Activated naive CD8-positive, alpha-beta T cell treated with anti-CD3 and anti-CD28 coated beads, Interleukin-2, amount 10 ng/mL, durations not matched to agents 7 days and 5 days (primary cell): ENCODE results near the gene MSL2. TPM values are rescaled to one million over a fixed set of nuclear protein-coding genes. Genes with fewer than 3 reads are reported as not detected.
A peak's percentile ranks its signal among the peaks of the same experiment; 100 is the strongest.
"Not testable (repeated sequence)": the region's sequence is repeated elsewhere in the genome, so short reads cannot be mapped to it uniquely, and the experiment has no call there.

Source experiments
- ATAC-seq: fragments of 150-1000 bp; cut with Tn5 transposase; one replicate; pipeline ENCODE4 v1.10.0; 2021; ENCODE audit warnings: low read depth, moderate library complexity
- POLR2A ChIA-PET: fragments of 350-600 bp; sonication (Branson Sonifier 250); formaldehyde crosslinking; loops from one replicate; lab custom pipeline; 2021; ENCODE audit warnings: antibody characterized with exemption; lab: Charles Lee
- DNase-seq: peaks from one replicate; pipeline ENCODE4 v3.0.0; 2021
- H3K27ac Mint-ChIP-seq: one replicate; pipeline ENCODE4 v1.8.0; 2022; ENCODE audit warnings: mild to moderate bottlenecking, mixed read lengths
- H3K27me3 Mint-ChIP-seq: one replicate; pipeline ENCODE4 v1.8.0; 2022; ENCODE audit warnings: mild to moderate bottlenecking, moderate library complexity, mixed read lengths
- H3K36me3 Mint-ChIP-seq: one replicate; pipeline ENCODE4 v1.8.0; 2021; ENCODE audit warnings: mild to moderate bottlenecking, mixed read lengths
- H3K4me1 Mint-ChIP-seq: one replicate; pipeline ENCODE4 v1.8.0; 2021; ENCODE audit warnings: mixed read lengths
- H3K4me3 Mint-ChIP-seq: one replicate; pipeline ENCODE4 v1.8.0; 2022; ENCODE audit warnings: mild to moderate bottlenecking, moderate library complexity, mixed read lengths
- H3K9me3 Mint-ChIP-seq: one replicate; pipeline ENCODE4 v1.8.0; 2021; ENCODE audit warnings: mixed read lengths
- total RNA-seq, 2 experiments: library from RNA; stranded (reverse); gene quantifications; one replicate each; pipeline ENCODE4 v1.2.3, GENCODE V29; 2021

MSL2 gene, protein sequence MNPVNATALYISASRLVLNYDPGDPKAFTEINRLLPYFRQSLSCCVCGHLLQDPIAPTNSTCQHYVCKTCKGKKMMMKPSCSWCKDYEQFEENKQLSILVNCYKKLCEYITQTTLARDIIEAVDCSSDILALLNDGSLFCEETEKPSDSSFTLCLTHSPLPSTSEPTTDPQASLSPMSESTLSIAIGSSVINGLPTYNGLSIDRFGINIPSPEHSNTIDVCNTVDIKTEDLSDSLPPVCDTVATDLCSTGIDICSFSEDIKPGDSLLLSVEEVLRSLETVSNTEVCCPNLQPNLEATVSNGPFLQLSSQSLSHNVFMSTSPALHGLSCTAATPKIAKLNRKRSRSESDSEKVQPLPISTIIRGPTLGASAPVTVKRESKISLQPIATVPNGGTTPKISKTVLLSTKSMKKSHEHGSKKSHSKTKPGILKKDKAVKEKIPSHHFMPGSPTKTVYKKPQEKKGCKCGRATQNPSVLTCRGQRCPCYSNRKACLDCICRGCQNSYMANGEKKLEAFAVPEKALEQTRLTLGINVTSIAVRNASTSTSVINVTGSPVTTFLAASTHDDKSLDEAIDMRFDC
- total RNA-seq: 10 to 100 TPM; 71.4 to 71.5 TPM

DNA sequence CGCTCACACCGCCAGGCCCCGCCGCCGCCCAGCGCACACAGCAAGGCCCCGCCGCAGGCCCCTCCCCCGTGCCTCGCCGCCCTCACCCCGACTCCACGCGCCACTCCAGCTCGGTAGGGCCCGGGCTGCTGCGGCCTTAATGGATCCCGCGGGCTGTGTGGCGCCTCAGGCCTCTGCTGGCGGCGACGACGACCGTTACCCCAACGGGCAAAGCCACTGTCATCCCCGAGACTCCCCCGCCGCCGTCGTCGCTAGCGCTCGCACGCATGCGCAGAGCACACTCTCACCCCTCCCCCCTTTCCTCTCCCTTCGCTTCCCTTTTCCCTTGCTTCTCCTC is at the start of gene MSL2:
MSL2 (minus strand) TSS at position 272 of the 337 bp plus-strand sequence. CDS start 1,222 bp downstream, outside the sequence.
- POLR2A ChIA-PET: interaction anchor here (0.7 to 5.8 kb wide), 11 partner anchors 8 to 665 kb away, joined by 3 to 76 read pairs (median 5); partner anchors contain the start of genes NCK1, PCCB and STAG1
- H3K27me3 Mint-ChIP-seq: no peaks in the 10 kb centered on the region
- peaks cover 25% of the 10 kb centered on the region for H3K36me3 Mint-ChIP-seq
- H3K4me3 Mint-ChIP-seq: peak within 1 kb of the TSS; percentile 97
- H3K9me3 Mint-ChIP-seq: no peaks in the 10 kb centered on the region
- peak; percentile 86 for DNase-seq
- H3K4me1 Mint-ChIP-seq: peaks cover 24% of the 10 kb centered on the region
- H3K27ac Mint-ChIP-seq: peak within 1 kb of the TSS; percentile 96
- peak; percentile 35 for ATAC-seq

GRCh38 chr3:136245691-136246090 is 49.6 kb upstream of the MSL2 start:
- H3K4me1 Mint-ChIP-seq: peaks cover 5% of the 10 kb centered on the region
- POLR2A ChIA-PET: no interaction called here
- DNase-seq: no peak
- no peak overlapping the region for H3K27ac Mint-ChIP-seq
- H3K4me3 Mint-ChIP-seq: no peak overlapping the region
- H3K36me3 Mint-ChIP-seq: peaks cover 1% of the 10 kb centered on the region
- H3K27me3 Mint-ChIP-seq: peaks cover 5% of the 10 kb centered on the region
- ATAC-seq: no peak
- H3K9me3 Mint-ChIP-seq: no peaks in the 10 kb centered on the region

GRCh38 chr3:136239094-136239493 is 43.0 kb upstream of the MSL2 start:
- peaks cover 1% of the 10 kb centered on the region for H3K36me3 Mint-ChIP-seq
- no peak for ATAC-seq

DNA sequence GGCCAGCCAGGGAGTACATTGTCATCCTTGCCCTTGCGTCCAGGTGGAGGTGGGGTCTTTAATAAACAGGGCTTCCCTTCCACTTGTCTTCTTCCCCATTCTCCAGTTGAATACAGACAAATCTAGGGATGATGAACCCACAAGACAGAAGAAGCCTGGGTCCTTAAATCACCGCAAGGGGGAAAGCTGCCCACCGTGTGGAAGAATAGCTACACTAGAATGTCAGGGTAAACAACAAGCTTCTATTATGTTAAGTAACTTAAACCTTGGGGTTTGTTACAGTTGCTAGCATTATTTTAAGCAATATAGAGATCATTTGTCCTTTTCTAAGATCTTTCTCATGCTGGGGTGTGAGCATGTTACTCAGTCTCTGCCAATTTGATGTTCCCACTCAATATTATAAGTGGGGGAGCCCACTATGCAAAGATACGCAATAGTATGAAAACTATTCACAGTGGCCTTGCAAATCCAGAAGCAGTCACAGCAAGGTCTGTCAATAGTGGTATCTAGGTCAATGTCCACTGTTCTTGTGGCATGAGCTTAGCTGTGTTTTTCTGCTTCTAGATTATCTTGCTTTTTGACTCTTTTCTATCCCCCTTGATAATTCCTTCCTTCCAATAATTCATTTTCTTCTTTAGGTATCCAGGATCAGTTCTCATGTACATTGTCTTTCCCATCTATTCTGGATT is 42.0 kb upstream of the MSL2 start:
- ATAC-seq: no peak
- POLR2A ChIA-PET: no interaction called here
- Mint-ChIP-seq H3K4me3 (no peak overlapping the region), H3K4me1 (no peaks in the 10 kb centered on the region), H3K36me3 (peaks cover under 1% of the 10 kb centered on the region), H3K27ac (no peak overlapping the region), H3K27me3 (peaks cover 12% of the 10 kb centered on the region), H3K9me3 (no peaks in the 10 kb centered on the region)
- no peak for DNase-seq

More at GRCh38 chr3:136239094-136239493, 43.0 kb upstream of the MSL2 start:
- Mint-ChIP-seq H3K4me3 (no peak overlapping the region), H3K27me3 (peaks cover 12% of the 10 kb centered on the region), H3K4me1 (no peaks in the 10 kb centered on the region), H3K27ac (no peak overlapping the region), H3K9me3 (no peaks in the 10 kb centered on the region)
- POLR2A ChIA-PET: no interaction called here
- DNase-seq: no peak

- no peak for DNase-seq
- POLR2A ChIA-PET: no interaction called here
Observed at GRCh38 chr3:136237103-136237502, 41.0 kb upstream of the MSL2 start.

GRCh38 chr3:136236109-136236508 is 40.0 kb upstream of the MSL2 start:
- POLR2A ChIA-PET: no interaction called here
- H3K4me1 Mint-ChIP-seq: no peaks in the 10 kb centered on the region
- DNase-seq: no peak

More at GRCh38 chr3:136237103-136237502, 41.0 kb upstream of the MSL2 start:
- Mint-ChIP-seq H3K36me3 (no peaks in the 10 kb centered on the region), H3K4me3 (no peak overlapping the region), H3K4me1 (no peaks in the 10 kb centered on the region), H3K27ac (no peak overlapping the region), H3K27me3 (peaks cover 12% of the 10 kb centered on the region), H3K9me3 (no peaks in the 10 kb centered on the region)
- ATAC-seq: no peak

DNA sequence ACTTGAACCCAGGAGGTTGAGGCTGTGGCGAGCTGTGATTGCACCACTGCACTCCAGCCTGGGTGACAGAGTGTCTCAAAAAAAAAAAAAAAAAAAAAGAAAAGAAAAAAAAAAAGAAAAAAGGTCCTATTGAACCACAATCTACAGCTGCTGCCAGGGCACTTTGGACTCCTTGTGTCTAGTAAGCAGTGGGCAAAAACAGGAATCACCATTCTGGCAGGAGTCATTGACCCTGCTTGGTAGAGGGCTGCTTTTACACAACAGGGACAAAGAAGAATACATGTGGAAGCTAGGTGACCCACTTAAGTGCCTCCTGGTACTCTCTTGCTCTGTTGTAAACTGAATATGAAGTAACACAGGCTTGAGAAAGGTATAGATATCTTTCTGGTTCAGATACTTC is 39.4 kb upstream of the MSL2 start:
- Mint-ChIP-seq H3K4me1 (no peaks in the 10 kb centered on the region), H3K9me3 (no peaks in the 10 kb centered on the region), H3K36me3 (no peaks in the 10 kb centered on the region), H3K27ac (no peak overlapping the region), H3K27me3 (peaks cover 7% of the 10 kb centered on the region), H3K4me3 (no peak overlapping the region)
- POLR2A ChIA-PET: no interaction called here
- no peak for DNase-seq
- no peak for ATAC-seq

More at GRCh38 chr3:136236109-136236508, 40.0 kb upstream of the MSL2 start:
- Mint-ChIP-seq H3K27me3 (peaks cover 12% of the 10 kb centered on the region), H3K36me3 (no peaks in the 10 kb centered on the region), H3K27ac (no peak overlapping the region), H3K4me3 (no peak overlapping the region), H3K9me3 (no peaks in the 10 kb centered on the region)
- no peak for ATAC-seq

DNA sequence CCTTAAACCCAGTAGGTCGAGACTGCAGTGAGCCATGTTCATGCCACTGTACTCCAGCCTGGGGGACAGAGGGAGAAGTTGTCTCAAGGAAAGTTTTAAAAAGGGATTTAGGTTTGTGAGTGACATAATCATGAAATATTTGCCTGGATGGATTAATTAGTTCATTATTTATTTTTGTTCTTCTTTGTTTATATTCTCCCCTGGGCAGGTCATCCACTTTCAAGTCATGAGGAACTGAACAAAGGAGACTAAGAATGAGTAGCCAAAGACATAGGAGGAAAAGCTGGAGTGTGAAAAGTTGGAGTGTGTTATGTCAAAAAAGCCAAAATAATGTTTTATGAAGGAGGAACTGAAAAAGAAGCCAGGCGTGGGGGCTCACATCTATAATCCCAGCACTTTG is 36.3 kb upstream of the MSL2 start:
- POLR2A ChIA-PET: interaction anchor here (1.0 kb wide), 1 partner anchor 36 kb away, joined by 3 read pairs; the partner anchor contains the start of gene MSL2
- Mint-ChIP-seq H3K4me3 (no peak overlapping the region), H3K27me3 (peaks cover 2% of the 10 kb centered on the region), H3K4me1 (no peaks in the 10 kb centered on the region), H3K9me3 (no peaks in the 10 kb centered on the region), H3K27ac (no peak overlapping the region), H3K36me3 (no peaks in the 10 kb centered on the region)
- ATAC-seq: no peak
- DNase-seq: no peak

DNA sequence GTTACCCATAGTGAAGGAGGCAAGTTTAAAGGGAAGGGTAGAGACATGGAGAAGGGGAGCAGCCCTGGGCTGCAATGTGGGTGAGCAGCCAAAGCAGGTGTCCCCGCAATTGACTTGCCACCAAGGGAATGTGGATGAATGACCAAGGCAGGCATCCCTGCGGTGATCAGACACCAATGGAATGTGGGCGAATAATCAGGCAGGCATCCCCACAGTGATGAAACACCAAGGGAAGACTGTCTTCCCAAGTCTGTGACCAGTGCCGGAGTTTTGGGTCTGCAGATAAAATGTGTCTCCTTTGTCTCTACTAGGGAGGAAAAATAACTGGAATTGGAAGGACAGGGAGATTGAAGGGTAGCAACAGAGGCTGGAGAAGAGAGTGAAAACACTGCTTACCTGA is 26.6 kb upstream of the MSL2 start:
- H3K27me3 Mint-ChIP-seq, H3K4me3 Mint-ChIP-seq, DNase-seq, ATAC-seq, POLR2A ChIA-PET, H3K36me3 Mint-ChIP-seq, H3K9me3 Mint-ChIP-seq, H3K27ac Mint-ChIP-seq, H3K4me1 Mint-ChIP-seq: not testable (repeated sequence)

DNA sequence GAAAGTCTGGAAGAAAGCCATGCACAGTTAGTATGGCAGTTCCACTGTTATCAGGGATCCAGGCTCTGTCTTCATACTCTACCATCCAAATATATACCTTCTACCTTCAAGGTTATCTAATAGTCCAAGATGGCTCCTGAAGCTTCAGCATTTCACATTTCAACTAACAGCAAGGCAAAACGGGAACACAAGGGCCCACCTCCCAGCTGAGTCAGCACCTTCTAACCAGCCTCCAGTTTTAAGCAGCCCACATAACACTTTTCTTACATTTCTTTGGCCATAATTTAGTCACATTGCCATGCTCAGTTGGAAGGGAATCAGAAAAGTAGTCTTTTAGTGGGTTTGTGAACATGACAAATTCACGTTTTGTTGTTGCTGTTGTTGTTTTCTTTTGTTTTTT is 15.4 kb upstream of the MSL2 start:
- no peaks in the 10 kb centered on the region for H3K4me1 Mint-ChIP-seq
- no peaks in the 10 kb centered on the region for H3K9me3 Mint-ChIP-seq
- H3K27ac Mint-ChIP-seq: no peak overlapping the region
- DNase-seq (no peak), ATAC-seq (no peak)
- peaks cover 17% of the 10 kb centered on the region for H3K27me3 Mint-ChIP-seq
- no peaks in the 10 kb centered on the region for H3K36me3 Mint-ChIP-seq
- no peak overlapping the region for H3K4me3 Mint-ChIP-seq
- POLR2A ChIA-PET: no interaction called here

DNA sequence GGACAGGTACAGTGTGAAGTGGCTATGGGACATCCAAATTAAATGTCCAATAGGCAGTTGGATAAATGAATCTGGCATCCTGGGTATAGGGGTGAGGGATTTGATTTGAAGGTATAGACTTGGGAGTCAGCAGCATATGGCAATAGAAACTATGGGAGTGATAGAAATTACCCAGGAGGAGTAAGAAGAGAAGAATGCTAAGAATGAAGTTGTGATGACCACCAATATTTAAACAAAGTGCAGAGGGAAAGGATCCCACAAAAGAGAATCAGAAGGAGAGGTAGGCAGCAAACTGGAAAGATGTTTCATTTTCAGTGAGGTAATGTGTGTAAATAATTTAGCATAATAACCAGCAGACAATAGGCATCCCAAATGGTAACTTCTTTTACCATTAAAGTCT is 13.8 kb upstream of the MSL2 start:
- Mint-ChIP-seq H3K9me3 (no peaks in the 10 kb centered on the region), H3K27me3 (peaks cover 17% of the 10 kb centered on the region), H3K27ac (no peak overlapping the region), H3K4me1 (no peaks in the 10 kb centered on the region), H3K4me3 (no peak overlapping the region), H3K36me3 (no peaks in the 10 kb centered on the region)
- no peak for DNase-seq
- POLR2A ChIA-PET: no interaction called here
- no peak for ATAC-seq

GRCh38 chr3:136207489-136208115 is 11.5 kb upstream of the MSL2 start:
- no peak for DNase-seq
- ATAC-seq: no peak
- Mint-ChIP-seq H3K9me3 (no peaks in the 10 kb centered on the region), H3K27ac (no peak overlapping the region), H3K4me1 (no peaks in the 10 kb centered on the region), H3K36me3 (no peaks in the 10 kb centered on the region), H3K27me3 (peaks cover 10% of the 10 kb centered on the region), H3K4me3 (no peak overlapping the region)
- POLR2A ChIA-PET: interaction anchor here (1.0 kb wide), 1 partner anchor 10 kb away, joined by 3 read pairs; no protein-coding TSS in a partner anchor

DNA sequence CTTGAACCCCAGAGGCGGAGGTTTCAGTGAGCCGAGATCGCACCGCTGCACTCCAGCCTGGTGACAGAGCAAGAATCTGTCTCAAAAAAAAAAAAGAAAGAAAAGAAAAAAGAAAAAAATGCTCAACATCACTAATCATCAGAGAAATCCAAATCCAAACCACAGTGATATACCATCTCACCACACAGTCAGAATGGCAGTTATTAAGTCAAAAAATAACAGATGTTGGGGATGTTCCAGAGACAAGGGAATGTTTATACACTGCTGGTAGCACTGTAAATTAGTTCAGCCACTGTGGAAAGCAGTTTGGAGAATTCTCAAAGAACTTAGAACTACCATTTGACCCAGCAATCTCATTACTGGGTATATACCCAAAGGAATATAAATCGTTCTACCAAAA is 3.1 kb upstream of the MSL2 start:
- peaks cover 12% of the 10 kb centered on the region for H3K36me3 Mint-ChIP-seq
- POLR2A ChIA-PET, H3K27me3 Mint-ChIP-seq, H3K4me1 Mint-ChIP-seq, ATAC-seq, H3K9me3 Mint-ChIP-seq, H3K4me3 Mint-ChIP-seq, DNase-seq, H3K27ac Mint-ChIP-seq: not testable (repeated sequence)
